HepG2 (cell line): ENCODE measurements around the gene C5orf24. TPM values are rescaled to one million over a fixed set of nuclear protein-coding genes. Genes with fewer than 3 reads are reported as not detected.

ENCODE experiments used
- ATF7 ChIP-seq, 2 experiments: fragments of 450-650 bp in 1 of 2; sonication (generic) in 1 of 2; formaldehyde crosslinking in 1 of 2; IDR thresholded peaks; 2 replicates each; pipeline versions ENCODE4 v1.4.0 to v1.6.1; 2016 to 2020; ENCODE audit warnings: antibody characterized with exemption in 1 of 2, mild to moderate bottlenecking in 1 of 2, missing genetic modification reagents in 1 of 2
- FOXP1 ChIP-seq, 2 experiments: fragments of 450-650 bp in 1 of 2; IDR thresholded peaks; 2 replicates each; pipeline ENCODE4 v1.6.1; 2017 to 2018; ENCODE audit warnings: antibody characterized with exemption in 1 of 2
- GATAD1 ChIP-seq: IDR thresholded peaks from 2 replicates; pipeline ENCODE4 v1.6.1; 2016; ENCODE audit warnings: missing genetic modification reagents, missing compliant biosample characterization
- HMG20B ChIP-seq: conservative IDR thresholded peaks from 2 replicates; pipeline ENCODE4 v1.6.1; 2016; ENCODE audit warnings: missing genetic modification reagents, missing compliant biosample characterization
- KDM5A ChIP-seq: fragments of 200-600 bp; sonication (generic); IDR thresholded peaks from 2 replicates; pipeline ENCODE4 v1.7.0; 2018; ENCODE audit warnings: antibody characterized with exemption, mild to moderate bottlenecking, low read length, borderline replicate concordance
- MATR3 ChIP-seq: sonication (generic); formaldehyde crosslinking; IDR thresholded peaks from 2 replicates; pipeline ENCODE4 v1.4.0; 2020; ENCODE audit warnings: missing genetic modification reagents
- RBM22 ChIP-seq: fragments of 200-400 bp; formaldehyde crosslinking; optimal IDR thresholded peaks from 2 replicates; pipeline ENCODE3; 2017; ENCODE audit warnings: mild to moderate bottlenecking, low read length, moderate library complexity
- REPIN1 ChIP-seq: sonication (generic); formaldehyde crosslinking; IDR thresholded peaks from 2 replicates; pipeline ENCODE4 v1.8.0; 2022; ENCODE audit warnings: missing genetic modification reagents, low read depth, mild to moderate bottlenecking, borderline replicate concordance
- SRSF1 ChIP-seq: fragments of 200-400 bp; formaldehyde crosslinking; optimal IDR thresholded peaks from 2 replicates; pipeline ENCODE3; 2017; ENCODE audit warnings: mild to moderate bottlenecking, low read depth, low read length, moderate library complexity
- SYNCRIP ChIP-seq: fragments of 200-400 bp; formaldehyde crosslinking; IDR thresholded peaks from 2 replicates; pipeline ENCODE4 v1.6.1; 2018; ENCODE audit warnings: mild to moderate bottlenecking, low read depth, low read length; ENCODE audit not compliant: insufficient read depth
- TCF7L2 ChIP-seq: IDR thresholded peaks from 2 replicates; pipeline ENCODE4 v1.6.1; 2011; ENCODE audit warnings: mild to moderate bottlenecking, low read depth, low read length, moderate library complexity
- U2AF2 ChIP-seq: fragments of 200-400 bp; formaldehyde crosslinking; IDR thresholded peaks from 2 replicates; pipeline ENCODE4 v1.6.1; 2017; ENCODE audit warnings: low read depth, mild to moderate bottlenecking, low read length
- ZBTB3 ChIP-seq: sonication (generic); formaldehyde crosslinking; IDR thresholded peaks from 2 replicates; pipeline ENCODE4 v1.4.0; 2020; ENCODE audit warnings: low read depth, mild to moderate bottlenecking, moderate library complexity, missing genetic modification reagents, borderline replicate concordance
- ZNF329 ChIP-seq: sonication (generic); formaldehyde crosslinking; IDR thresholded peaks from 2 replicates; pipeline ENCODE4 v1.9.0; 2021; ENCODE audit warnings: low read depth, mild to moderate bottlenecking, missing genetic modification reagents
- ZNF619 ChIP-seq: sonication (generic); formaldehyde crosslinking; IDR thresholded peaks from 2 replicates; pipeline ENCODE4 v1.4.0; 2020; ENCODE audit warnings: mild to moderate bottlenecking, missing genetic modification reagents
- polyA plus RNA-seq, 8 experiments: library from polyadenylated mRNA; depleted of rRNA in 3 of 8; stranded (reverse) in 7 of 8; unstranded in 1 of 8; fragments of >200 nt; fragmentation: Illumina TruSeq in 4 of 8; extraction: Trizol in 4 of 8; gene quantifications; 2 replicates each; pipeline versions ENCODE4 v1.2.1 to v1.2.3, GENCODE V29; 2011 to 2016; ENCODE audit warnings: low read depth in 4 of 8, missing spikeins in 1 of 8, mixed read lengths in 1 of 8; ENCODE audit not compliant: insufficient read depth in 1 of 8
- total RNA-seq, 5 experiments: library from RNA; depleted of rRNA; stranded (reverse); fragments of >200 nt; fragmentation: Illumina TruSeq; extraction: Trizol; gene quantifications; 2 replicates each; pipeline ENCODE4 v1.2.3, GENCODE V29; 2016; ENCODE audit warnings: low read depth in 1 of 5
- TF ChIP-seq, protein P1 (sequence below): sonication (generic); formaldehyde crosslinking; IDR thresholded peaks from 2 replicates; pipeline ENCODE4 v1.5.0; 2020; ENCODE audit warnings: missing genetic modification reagents
- TF ChIP-seq, protein P2 (sequence below): sonication (generic); formaldehyde crosslinking; IDR thresholded peaks from 2 replicates; pipeline ENCODE4 v1.4.0; 2020; ENCODE audit warnings: missing genetic modification reagents, borderline replicate concordance

Gene C5orf24
- total and polyA plus RNA-seq, 2 of the 13 experiments (the other 11 are each of a cell fraction or from before 2014, with no cell fraction given), result 34.6 to 41.5 TPM

DNA sequence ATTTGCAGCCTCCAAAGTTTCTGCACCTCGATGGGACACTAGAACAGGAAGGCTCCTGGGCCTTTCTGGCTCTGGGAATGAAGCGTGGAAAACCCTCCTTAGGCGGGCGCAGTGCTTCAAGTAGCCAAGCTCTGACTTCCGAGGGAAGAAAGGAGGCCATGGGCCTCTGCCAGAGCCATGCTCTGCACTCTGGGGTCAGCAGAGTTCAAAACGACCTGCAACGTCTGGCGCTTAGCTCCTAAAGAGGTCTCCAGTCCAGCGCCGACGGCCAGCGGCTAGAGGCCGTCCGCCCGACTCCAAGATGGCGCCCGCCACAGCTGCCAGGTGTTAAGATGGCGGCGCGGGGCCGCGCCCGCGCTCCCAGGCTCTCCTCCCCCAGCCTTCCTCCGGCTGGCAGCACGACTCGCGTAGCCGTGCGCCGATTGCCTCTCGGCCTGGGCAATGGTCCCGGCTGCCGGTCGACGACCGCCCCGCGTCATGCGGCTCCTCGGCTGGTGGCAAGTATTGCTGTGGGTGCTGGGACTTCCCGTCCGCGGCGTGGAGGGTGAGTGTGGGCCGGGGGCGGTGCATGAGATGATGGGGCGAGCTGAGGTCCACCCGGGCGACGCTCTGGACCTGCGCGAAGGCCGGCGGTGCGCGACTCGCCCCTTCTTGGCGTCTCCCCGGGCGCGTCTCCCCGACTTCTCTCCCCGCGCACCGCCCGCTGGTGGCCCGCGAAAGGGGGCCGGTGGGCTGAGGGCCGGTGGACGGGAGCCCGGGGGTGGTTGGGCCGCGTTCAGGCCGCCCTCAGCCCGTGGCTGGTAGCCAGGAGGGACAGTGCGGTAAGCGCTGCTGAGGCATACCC lies 28.4 kb downstream of the C5orf24 start, which contains the start of gene TXNDC15 (continued):
- TF ChIP-seq, protein P1, sequence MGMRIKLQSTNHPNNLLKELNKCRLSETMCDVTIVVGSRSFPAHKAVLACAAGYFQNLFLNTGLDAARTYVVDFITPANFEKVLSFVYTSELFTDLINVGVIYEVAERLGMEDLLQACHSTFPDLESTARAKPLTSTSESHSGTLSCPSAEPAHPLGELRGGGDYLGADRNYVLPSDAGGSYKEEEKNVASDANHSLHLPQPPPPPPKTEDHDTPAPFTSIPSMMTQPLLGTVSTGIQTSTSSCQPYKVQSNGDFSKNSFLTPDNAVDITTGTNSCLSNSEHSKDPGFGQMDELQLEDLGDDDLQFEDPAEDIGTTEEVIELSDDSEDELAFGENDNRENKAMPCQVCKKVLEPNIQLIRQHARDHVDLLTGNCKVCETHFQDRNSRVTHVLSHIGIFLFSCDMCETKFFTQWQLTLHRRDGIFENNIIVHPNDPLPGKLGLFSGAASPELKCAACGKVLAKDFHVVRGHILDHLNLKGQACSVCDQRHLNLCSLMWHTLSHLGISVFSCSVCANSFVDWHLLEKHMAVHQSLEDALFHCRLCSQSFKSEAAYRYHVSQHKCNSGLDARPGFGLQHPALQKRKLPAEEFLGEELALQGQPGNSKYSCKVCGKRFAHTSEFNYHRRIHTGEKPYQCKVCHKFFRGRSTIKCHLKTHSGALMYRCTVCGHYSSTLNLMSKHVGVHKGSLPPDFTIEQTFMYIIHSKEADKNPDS (CRISPR knock-in tag), result 0 out of 2 replicates have a peak, but pooled peaks have one; percentile 60
- TF ChIP-seq FOXP1 (IDR thresholded peaks at IDR 0.05) (no peak), FOXP1 (CRISPR knock-in tag; IDR thresholded peaks at IDR 0.05) (no peak), ZNF329 (CRISPR knock-in tag) (0 out of 2 replicates have a peak, but pooled peaks have one; percentile 58), MATR3 (CRISPR knock-in tag) (no peak), ZNF619 (CRISPR knock-in tag) (peak; percentile 92; the same call in 1 of the 2 replicates), TCF7L2 (no peak), SYNCRIP (no peak), REPIN1 (CRISPR knock-in tag) (peak; percentile 95), GATAD1 (peak; percentile 80; the same call in 1 of the 2 replicates), RBM22 (no peak), U2AF2 (0 out of 2 replicates have a peak, but pooled peaks have one; percentile 59), SRSF1 (peak; percentile 84), KDM5A (peak; percentile 66; the same call in 1 of the 2 replicates), ATF7 (IDR thresholded peaks at IDR 0.05) (no peak), ATF7 (CRISPR knock-in tag; IDR thresholded peaks at IDR 0.05) (peak; percentile 62; the same call in 1 of the 2 replicates), ZBTB3 (CRISPR knock-in tag) (no peak), HMG20B (CRISPR knock-in tag) (peak; percentile 9; the same call in 1 of the 2 replicates)
- TF ChIP-seq, protein P2, sequence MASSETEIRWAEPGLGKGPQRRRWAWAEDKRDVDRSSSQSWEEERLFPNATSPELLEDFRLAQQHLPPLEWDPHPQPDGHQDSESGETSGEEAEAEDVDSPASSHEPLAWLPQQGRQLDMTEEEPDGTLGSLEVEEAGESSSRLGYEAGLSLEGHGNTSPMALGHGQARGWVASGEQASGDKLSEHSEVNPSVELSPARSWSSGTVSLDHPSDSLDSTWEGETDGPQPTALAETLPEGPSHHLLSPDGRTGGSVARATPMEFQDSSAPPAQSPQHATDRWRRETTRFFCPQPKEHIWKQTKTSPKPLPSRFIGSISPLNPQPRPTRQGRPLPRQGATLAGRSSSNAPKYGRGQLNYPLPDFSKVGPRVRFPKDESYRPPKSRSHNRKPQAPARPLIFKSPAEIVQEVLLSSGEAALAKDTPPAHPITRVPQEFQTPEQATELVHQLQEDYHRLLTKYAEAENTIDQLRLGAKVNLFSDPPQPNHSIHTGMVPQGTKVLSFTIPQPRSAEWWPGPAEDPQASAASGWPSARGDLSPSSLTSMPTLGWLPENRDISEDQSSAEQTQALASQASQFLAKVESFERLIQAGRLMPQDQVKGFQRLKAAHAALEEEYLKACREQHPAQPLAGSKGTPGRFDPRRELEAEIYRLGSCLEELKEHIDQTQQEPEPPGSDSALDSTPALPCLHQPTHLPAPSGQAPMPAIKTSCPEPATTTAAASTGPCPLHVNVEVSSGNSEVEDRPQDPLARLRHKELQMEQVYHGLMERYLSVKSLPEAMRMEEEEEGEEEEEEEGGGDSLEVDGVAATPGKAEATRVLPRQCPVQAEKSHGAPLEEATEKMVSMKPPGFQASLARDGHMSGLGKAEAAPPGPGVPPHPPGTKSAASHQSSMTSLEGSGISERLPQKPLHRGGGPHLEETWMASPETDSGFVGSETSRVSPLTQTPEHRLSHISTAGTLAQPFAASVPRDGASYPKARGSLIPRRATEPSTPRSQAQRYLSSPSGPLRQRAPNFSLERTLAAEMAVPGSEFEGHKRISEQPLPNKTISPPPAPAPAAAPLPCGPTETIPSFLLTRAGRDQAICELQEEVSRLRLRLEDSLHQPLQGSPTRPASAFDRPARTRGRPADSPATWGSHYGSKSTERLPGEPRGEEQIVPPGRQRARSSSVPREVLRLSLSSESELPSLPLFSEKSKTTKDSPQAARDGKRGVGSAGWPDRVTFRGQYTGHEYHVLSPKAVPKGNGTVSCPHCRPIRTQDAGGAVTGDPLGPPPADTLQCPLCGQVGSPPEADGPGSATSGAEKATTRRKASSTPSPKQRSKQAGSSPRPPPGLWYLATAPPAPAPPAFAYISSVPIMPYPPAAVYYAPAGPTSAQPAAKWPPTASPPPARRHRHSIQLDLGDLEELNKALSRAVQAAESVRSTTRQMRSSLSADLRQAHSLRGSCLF, result 0 out of 2 replicates have a peak, but pooled peaks have one; percentile 68
